AG04450 (cell line): Measurements from ENCODE around the gene RNF11. TPM values are rescaled to one million over a fixed set of nuclear protein-coding genes. Genes with fewer than 3 reads are reported as not detected.

Experiments used
- CTCF ChIA-PET: fragments of 300-600, 350-600 bp; formaldehyde crosslinking; extraction: SDS; loops from one replicate; lab custom pipeline; 2022; ENCODE audit warnings: antibody characterized with exemption, inconsistent platforms; lab: Charles Lee
- POLR2A ChIA-PET: fragments of 350-600 bp; formaldehyde crosslinking; extraction: SDS; loops from one replicate; lab custom pipeline; 2021; ENCODE audit warnings: antibody characterized with exemption, inconsistent platforms; lab: Yijun Ruan, JAX
- DNase-seq: peaks from one replicate; pipeline ENCODE4 v3.0.0-alpha.2; 2011; ENCODE audit warnings: low read depth, low spot score
- H3K27ac ChIP-seq: one replicate; pipeline ENCODE4 v1.5.1; 2012; ENCODE audit warnings: low read depth, low read length, control low read depth
- H3K27me3 ChIP-seq: one replicate; pipeline ENCODE4 v1.6.0; 2012; ENCODE audit warnings: low read length; ENCODE audit not compliant: control insufficient read depth, insufficient read depth
- H3K4me3 ChIP-seq: 2 replicates; pipeline ENCODE4 v1.5.1; 2011; ENCODE audit warnings: mild to moderate bottlenecking, low read depth, low read length, control low read depth
- H3K9me3 ChIP-seq: 2 replicates; pipeline ENCODE4 v1.5.1; 2012; ENCODE audit warnings: low read length; ENCODE audit not compliant: control insufficient read depth, insufficient read depth
- CTCF ChIP-seq: IDR thresholded peaks from 2 replicates; pipeline ENCODE4 v1.5.1; 2011; ENCODE audit warnings: low read depth, low read length, control low read depth, inconsistent platforms
- polyA plus RNA-seq: library from polyadenylated mRNA; depleted of rRNA; stranded (reverse); fragments of >200 nt; gene quantifications from 2 replicates; pipeline ENCODE4 v1.2.3, GENCODE V29; 2011

Gene RNF11
- polyA plus RNA-seq, 1 experiment, result 163 TPM

- Histone ChIP-seq H3K27me3 (no peaks in the 10 kb centered on the region), H3K9me3 (no peaks in the 10 kb centered on the region), H3K27ac (no peak overlapping the region), H3K4me3 (no peak overlapping the region)
- ChIA-PET CTCF (interaction anchor here (5.4 kb wide), 1 partner anchor 12 kb away, joined by 33 read pairs; no protein-coding TSS in a partner anchor), POLR2A (no interaction called here)
- no peak for TF ChIP-seq CTCF
- no peak for DNase-seq
Observed at GRCh38 chr1:51308636-51309035, 72.6 kb downstream of the RNF11 start.

GRCh38 chr1:51309291-51309690, 73.2 kb downstream of the RNF11 start:
- no peak for TF ChIP-seq CTCF
- DNase-seq, result no peak
- ChIA-PET CTCF (interaction anchor here (0.9 to 5.4 kb wide), 2 partner anchors 13 kb away, joined by 5 to 33 read pairs; no protein-coding TSS in a partner anchor), POLR2A (no interaction called here)
- H3K4me3 ChIP-seq, result no peak overlapping the region
- no peak overlapping the region for H3K27ac ChIP-seq
- no peaks in the 10 kb centered on the region for H3K27me3 ChIP-seq
- H3K9me3 ChIP-seq, result no peaks in the 10 kb centered on the region

GRCh38 chr1:51310871-51311613, 75.0 kb downstream of the RNF11 start:
- DNase-seq, result no peak
- Histone ChIP-seq H3K27me3 (no peaks in the 10 kb centered on the region), H3K27ac (no peak overlapping the region), H3K9me3 (no peaks in the 10 kb centered on the region), H3K4me3 (no peak overlapping the region)
- no peak for TF ChIP-seq CTCF
- ChIA-PET POLR2A (no interaction called here), CTCF (no interaction called here)

- H3K27ac ChIP-seq, result no peak overlapping the region
- TF ChIP-seq CTCF, result no peak
- H3K27me3 ChIP-seq, result no peaks in the 10 kb centered on the region
- no peaks in the 10 kb centered on the region for H3K9me3 ChIP-seq
- no peak overlapping the region for H3K4me3 ChIP-seq
- POLR2A ChIA-PET, result no interaction called here
- no peak for DNase-seq
- CTCF ChIA-PET, result interaction anchor here (2.1 kb wide), 1 partner anchor 15 kb away, joined by 16 read pairs; no protein-coding TSS in a partner anchor
Observed at GRCh38 chr1:51311826-51312225, 75.8 kb downstream of the RNF11 start.

GRCh38 chr1:51312718-51313117, 76.6 kb downstream of the RNF11 start:
- ChIA-PET POLR2A (no interaction called here), CTCF (interaction anchor here (2.1 kb wide), 1 partner anchor 16 kb away, joined by 16 read pairs; no protein-coding TSS in a partner anchor)
- H3K27me3 ChIP-seq, result no peaks in the 10 kb centered on the region
- no peak overlapping the region for H3K4me3 ChIP-seq
- DNase-seq, result no peak
- no peaks in the 10 kb centered on the region for H3K9me3 ChIP-seq
- TF ChIP-seq CTCF, result no peak
- no peak overlapping the region for H3K27ac ChIP-seq
